Right cardiac atrium (tissue), 5 donors: ENCODE data around the gene ADAM11. TPM values are rescaled to one million over a fixed set of nuclear protein-coding genes. Genes with fewer than 3 reads are reported as not detected.

Experiments
- ATAC-seq, 2 donors: fragments of 200-7000 bp; cut with Tn5 transposase; one replicate each; pipeline versions ENCODE4 v1.8.0 to v1.9.1; 2020; ENCODE audit warnings: moderate library complexity in 2 of 2, mild to moderate bottlenecking in 1 of 2
- DNase-seq, 3 donors: peaks; one replicate each; pipeline ENCODE4 v3.0.0-alpha.2; 2020
- H3K27ac ChIP-seq: one replicate; pipeline ENCODE4 v1.5.1; 2013; ENCODE audit warnings: mild to moderate bottlenecking, low read length, control low read depth, moderate library complexity
- H3K27me3 ChIP-seq: one replicate; pipeline ENCODE4 v1.6.1; 2013; ENCODE audit not compliant: control insufficient read depth, insufficient read depth
- H3K4me1 ChIP-seq: one replicate; pipeline ENCODE4 v1.6.1; 2013; ENCODE audit warnings: low read length; ENCODE audit not compliant: control insufficient read depth, insufficient read depth
- H3K4me3 ChIP-seq: one replicate; pipeline ENCODE4 v1.5.1; 2013; ENCODE audit warnings: low read length, control low read depth
- H3K9me3 ChIP-seq: one replicate; pipeline ENCODE4 v1.6.1; 2013; ENCODE audit warnings: low read length; ENCODE audit not compliant: control insufficient read depth
- WGBS: extraction: QIAGEN DNeasy Blood & Tissue Kit; methylation state at CpG from one replicate; pipeline ENCODE4 v1.1.7; 2013; 5-methylcytosine and 5-hydroxymethylcytosine counted together
- intact Hi-C, 4 donors: fragments of 100-400 bp; cut with DNase I; formaldehyde crosslinking; loops; one replicate each; pipeline versions ENCODE4 v1.11.0 to v1.14.0; 2022 to 2023
- polyA plus RNA-seq: library from polyadenylated mRNA; stranded (reverse); fragments of 200-250 nt; gene quantifications from one replicate; pipeline ENCODE4 v1.2.3, GENCODE V29; 2013
- total RNA-seq, 4 donors: library from RNA; stranded (reverse); fragmentation: NEBNext Ultra II Directional; extraction: Animal tissue kit (Norgen Biotek cat#: 25700); gene quantifications; one replicate each; pipeline ENCODE4 v1.2.1, GENCODE V29; 2021
- donor health status: healthy with polysubstance abuse.
- donor health status: DM: no; HTN: yes; CAD: no.
- donor health status: DM: no; HTN: no; CAD: no.
- donor health status: DM: no; HTN: yes; CAD: no; lungs with severe emphysema.
- donor health status: DM: yes; HTN: yes; CAD: no.

ADAM11 gene
- total and polyA plus RNA-seq, 5 donors = 9.5 to 43.3 (median 31.3) TPM

GRCh38 chr17:44786551-44787081, 27.8 kb downstream of the ADAM11 start:
- no peaks in the 10 kb centered on the region for H3K27me3 ChIP-seq
- peaks cover 6% of the 10 kb centered on the region for H3K4me1 ChIP-seq
- intact Hi-C loops = no loop called here
- DNase-seq (peak; percentile 54 to 88 (median 80)), ATAC-seq (peak; percentile 61 to 74)
- no peak overlapping the region for H3K4me3 ChIP-seq
- H3K27ac ChIP-seq = peak overlapping the region; percentile 90
- no peaks in the 10 kb centered on the region for H3K9me3 ChIP-seq
- 19% methylated on average over 16 of the region's 16 CpGs for WGBS

GRCh38 chr17:44787271-44787940, 28.6 kb downstream of the ADAM11 start:
- DNase-seq (peak in 2 of 3 donors; percentile 56 to 58), ATAC-seq (peak; percentile 6 to 40)
- 59% methylated on average over 15 of the region's 15 CpGs for whole genome bisulfite sequencing
- Histone ChIP-seq H3K4me1 (peaks cover 6% of the 10 kb centered on the region), H3K27me3 (no peaks in the 10 kb centered on the region), H3K27ac (peak overlapping the region; percentile 90), H3K9me3 (no peaks in the 10 kb centered on the region), H3K4me3 (no peak overlapping the region)
- intact Hi-C loops = no loop called here

- Histone ChIP-seq H3K27me3 (no peaks in the 10 kb centered on the region), H3K4me3 (no peak overlapping the region), H3K27ac (no peak overlapping the region), H3K9me3 (no peaks in the 10 kb centered on the region), H3K4me1 (no peaks in the 10 kb centered on the region)
- DNase-seq (peak in 2 of 3 donors; percentile 24 to 46), ATAC-seq (no peak)
- intact Hi-C loops = no loop called here
- WGBS = 79% methylated on average over 7 of the region's 7 CpGs
These were observed 29.4 kb downstream of the ADAM11 start for GRCh38 chr17:44788139-44788538.

GRCh38 chr17:44792276-44792675, 33.5 kb downstream of the ADAM11 start:
- 81% methylated on average over 1 of the region's 1 CpG for WGBS
- intact Hi-C loops = no loop called here
- ATAC-seq (no peak), DNase-seq (no peak)
- no peaks in the 10 kb centered on the region for H3K27me3 ChIP-seq
- no peak overlapping the region for H3K27ac ChIP-seq
- no peaks in the 10 kb centered on the region for H3K9me3 ChIP-seq
- H3K4me1 ChIP-seq = peaks cover 11% of the 10 kb centered on the region
- H3K4me3 ChIP-seq = no peak overlapping the region

GRCh38 chr17:44793885-44794842, 35.4 kb downstream of the ADAM11 start:
- ATAC-seq = peak; percentile 41 to 45
- peak overlapping the region; percentile 99 for H3K27ac ChIP-seq
- no peaks in the 10 kb centered on the region for H3K9me3 ChIP-seq
- intact Hi-C loops = no loop called here
- H3K4me3 ChIP-seq = no peak overlapping the region
- 29% methylated on average over 18 of the region's 18 CpGs for WGBS
- peaks cover 11% of the 10 kb centered on the region for H3K4me1 ChIP-seq
- no peaks in the 10 kb centered on the region for H3K27me3 ChIP-seq
- DNase-seq = peak in 2 of 3 donors; percentile 42 to 43

GRCh38 chr17:44794851-44795413, 36.1 kb downstream of the ADAM11 start:
- Histone ChIP-seq H3K27ac (peak overlapping the region; percentile 99), H3K4me3 (no peak overlapping the region), H3K27me3 (no peaks in the 10 kb centered on the region), H3K9me3 (no peaks in the 10 kb centered on the region), H3K4me1 (peaks cover 11% of the 10 kb centered on the region)
- WGBS = 35% methylated on average over 10 of the region's 10 CpGs
- ATAC-seq = peak; percentile 30 to 66
- DNase-seq = peak in 1 of 3 donors; percentile 36
- intact Hi-C loops = no loop called here

GRCh38 chr17:44795421-44795820, 36.6 kb downstream of the ADAM11 start:
- DNase-seq (no peak), ATAC-seq (no peak)
- intact Hi-C loops = no loop called here
- peak overlapping the region; percentile 95 for H3K27ac ChIP-seq
- no peaks in the 10 kb centered on the region for H3K9me3 ChIP-seq
- H3K4me1 ChIP-seq = peaks cover 11% of the 10 kb centered on the region
- H3K27me3 ChIP-seq = no peaks in the 10 kb centered on the region
- 79% methylated on average over 9 of the region's 9 CpGs for WGBS
- no peak overlapping the region for H3K4me3 ChIP-seq

- ATAC-seq (peak in 1 of 2 donors; percentile 4), DNase-seq (peak in 1 of 3 donors; percentile 35)
- 70% methylated on average over 10 of the region's 10 CpGs for WGBS
- H3K4me1 ChIP-seq = peaks cover 11% of the 10 kb centered on the region
- no peaks in the 10 kb centered on the region for H3K27me3 ChIP-seq
- H3K9me3 ChIP-seq = no peaks in the 10 kb centered on the region
- H3K27ac ChIP-seq = peak overlapping the region; percentile 95
- H3K4me3 ChIP-seq = no peak overlapping the region
- intact Hi-C loops = no loop called here
These were observed 37.1 kb downstream of the ADAM11 start for GRCh38 chr17:44795928-44796327.

GRCh38 chr17:44796731-44797130, 37.9 kb downstream of the ADAM11 start:
- peak in 1 of 3 donors; percentile 18 for DNase-seq
- H3K27ac ChIP-seq = peak overlapping the region; percentile 39
- no peaks in the 10 kb centered on the region for H3K9me3 ChIP-seq
- WGBS = 94% methylated on average over 9 of the region's 9 CpGs
- peaks cover 11% of the 10 kb centered on the region for H3K4me1 ChIP-seq
- intact Hi-C loops = no loop called here
- ATAC-seq = no peak
- H3K4me3 ChIP-seq = no peak overlapping the region
- no peaks in the 10 kb centered on the region for H3K27me3 ChIP-seq

- Histone ChIP-seq H3K4me3 (no peak overlapping the region), H3K9me3 (no peaks in the 10 kb centered on the region), H3K27me3 (no peaks in the 10 kb centered on the region), H3K4me1 (peaks cover 11% of the 10 kb centered on the region), H3K27ac (peak overlapping the region; percentile 98)
- intact Hi-C loops = no loop called here
- peak; percentile 28 to 68 for ATAC-seq
- DNase-seq = peak in 1 of 3 donors; percentile 42
- 68% methylated on average over 11 of the region's 11 CpGs for WGBS
These were observed 39.0 kb downstream of the ADAM11 start for GRCh38 chr17:44797802-44798201.
